DMS53 (cell line): Measurements from ENCODE around the gene RCL1.

Experiments
- DNase-seq: peaks from one replicate; lab custom pipeline; 2025; lab: John Stamatoyannopoulos, UW

Gene RCL1

DNA sequence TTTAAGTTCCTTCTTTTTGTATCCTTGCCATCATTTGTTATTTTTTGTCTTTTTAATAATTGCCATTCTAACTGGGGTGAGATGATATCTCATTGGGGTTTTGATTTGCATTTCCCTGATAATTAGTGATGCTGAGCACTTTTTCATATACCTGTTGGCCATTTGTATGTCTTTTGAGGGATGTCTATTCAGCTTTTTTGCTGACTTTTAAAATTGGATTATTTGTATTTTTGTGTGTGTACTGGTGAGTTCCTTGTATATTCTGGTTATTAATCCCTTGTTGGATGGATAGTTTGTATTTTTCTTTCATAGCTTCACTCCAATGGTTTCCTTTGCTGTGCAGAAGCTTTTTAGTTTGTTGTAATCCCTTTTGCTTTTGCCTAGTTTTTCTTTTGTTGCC lies 19.1 kb downstream of the RCL1 start:
- no peak for DNase-seq

DNA sequence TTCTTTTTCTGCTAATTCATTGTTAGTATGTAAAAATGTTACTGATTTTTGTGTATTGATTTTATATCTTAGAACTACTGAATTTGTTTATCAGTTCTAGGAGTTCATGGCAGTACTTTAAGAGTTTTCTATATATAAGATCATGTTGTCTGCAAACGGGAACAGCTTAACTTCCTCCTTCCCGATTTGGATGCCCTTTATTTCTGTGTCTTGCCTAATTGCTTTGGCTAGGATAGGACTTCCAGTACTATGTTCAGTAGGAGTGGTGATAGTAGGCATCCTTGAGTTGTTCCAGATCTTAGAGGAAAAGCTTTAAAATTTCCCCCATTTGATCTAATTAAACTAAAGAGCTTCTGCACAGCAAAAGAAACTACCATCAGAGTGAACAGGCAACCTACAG lies 20.1 kb downstream of the RCL1 start:
- no peak for DNase-seq

GRCh38 chr9:4814913-4815312 lies 22.2 kb downstream of the RCL1 start:
- DNase-seq, result no peak

DNA sequence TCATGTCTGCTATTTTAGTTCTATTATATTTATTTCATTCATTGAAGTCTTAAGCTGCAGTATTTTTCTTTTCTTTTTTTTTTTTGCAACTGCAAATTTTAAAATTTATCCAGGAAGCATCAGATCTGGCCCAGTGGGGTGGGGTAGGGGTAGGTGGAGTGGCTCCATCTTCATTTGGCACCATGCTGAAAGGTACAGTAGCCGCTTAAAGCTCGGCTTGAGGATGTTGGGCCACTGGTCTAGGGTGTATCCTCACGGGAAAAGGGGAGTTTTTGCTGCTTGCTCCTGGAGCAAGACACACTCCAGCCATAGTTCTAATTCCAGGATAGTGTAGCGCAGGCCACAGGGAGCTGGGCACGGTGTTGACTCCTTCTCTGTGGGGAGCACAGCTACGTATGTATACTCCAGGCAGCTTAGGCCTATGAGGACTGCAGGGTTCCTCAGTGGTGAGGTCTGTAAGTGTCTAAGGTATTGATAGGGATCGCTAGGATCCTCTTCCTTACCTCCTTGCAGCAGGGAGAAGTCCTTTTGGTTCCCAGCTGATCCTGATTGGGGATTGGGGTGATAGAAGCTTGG lies 22.7 kb downstream of the RCL1 start:
- no peak for DNase-seq

DNA sequence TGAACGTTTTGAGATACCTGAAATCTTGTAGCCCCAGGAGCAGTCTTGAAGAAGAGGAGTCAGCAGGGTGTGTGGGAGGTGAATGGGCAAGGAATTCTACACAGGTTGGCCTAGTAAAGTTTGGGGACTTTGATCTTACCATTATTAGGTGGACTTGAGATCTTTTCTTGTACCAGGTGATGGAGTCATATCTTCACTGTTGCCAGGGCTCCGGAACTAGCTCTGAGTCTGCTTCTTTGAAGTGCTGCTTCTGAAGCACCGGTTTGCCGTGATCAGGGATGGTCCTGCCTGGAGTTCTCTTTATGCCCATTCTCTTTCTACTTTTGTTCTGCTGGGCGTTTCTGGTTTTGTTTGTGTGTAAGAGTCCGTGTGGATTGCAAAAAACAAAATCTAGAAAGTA lies 27.4 kb downstream of the RCL1 start:
- no peak for DNase-seq

DNA sequence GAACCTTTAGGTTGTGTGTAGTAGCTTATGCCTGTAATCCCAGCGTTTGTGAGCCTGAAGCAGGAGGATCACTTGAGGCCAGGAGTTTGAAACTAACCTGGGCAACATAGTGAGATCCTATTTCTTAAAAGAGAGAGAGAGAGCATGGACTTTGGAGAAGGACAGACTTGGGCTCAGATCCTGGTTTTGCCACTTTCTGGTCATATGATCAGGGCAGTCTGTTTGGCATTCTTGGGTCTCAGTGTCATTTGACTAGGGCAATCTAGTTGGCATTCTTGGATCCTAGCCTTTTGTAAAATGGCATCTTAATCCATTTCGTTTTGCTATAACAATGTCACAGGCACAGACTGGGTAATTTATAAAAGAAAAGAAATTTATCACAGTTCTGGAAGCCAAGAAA lies 28.4 kb downstream of the RCL1 start:
- DNase-seq, result no peak

DNA sequence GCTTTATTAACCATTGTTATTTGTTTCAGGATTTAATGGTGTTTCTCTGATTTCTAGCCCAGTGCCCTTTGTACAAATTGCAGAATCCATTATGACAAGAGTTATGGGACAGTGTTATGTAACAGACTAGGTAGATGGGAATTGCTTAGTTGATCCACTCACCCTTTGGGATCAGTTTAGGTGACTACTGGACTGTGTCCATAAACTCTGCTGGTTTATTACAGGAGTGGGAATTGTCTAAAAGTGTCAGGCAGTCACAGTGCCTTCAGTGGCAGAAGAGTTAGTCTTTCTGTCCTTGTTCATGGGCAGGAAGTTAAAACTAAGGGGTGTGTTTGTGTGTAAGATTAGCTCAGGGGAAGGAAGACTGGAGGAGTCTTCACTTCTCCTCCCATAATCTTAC lies 29.3 kb downstream of the RCL1 start:
- DNase-seq, result no peak

- no peak for DNase-seq
These were observed 33.8 kb downstream of the RCL1 start for GRCh38 chr9:4826417-4827166.

- no peak for DNase-seq
These were observed 34.5 kb downstream of the RCL1 start for GRCh38 chr9:4827224-4827623.

DNA sequence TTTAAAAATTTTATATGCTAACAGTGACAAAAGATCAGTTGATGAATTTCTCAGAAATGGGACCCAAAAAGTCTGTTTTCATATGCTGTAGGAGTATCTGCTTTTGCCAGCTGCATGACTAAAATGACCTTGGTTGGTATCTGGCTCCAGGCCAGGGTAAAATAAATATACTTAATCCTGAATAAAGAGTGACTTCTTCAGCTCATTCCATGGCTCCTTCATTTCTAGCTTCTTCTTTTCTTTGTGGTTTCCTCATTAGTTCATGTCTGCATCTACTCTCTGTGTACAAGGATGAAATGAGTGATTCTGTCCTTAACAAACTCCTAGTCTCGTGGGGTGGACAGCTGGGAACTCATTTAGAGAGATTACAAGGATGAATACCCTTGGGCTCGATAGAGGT lies 36.0 kb downstream of the RCL1 start:
- peak; percentile 7 for DNase-seq

- no peak for DNase-seq
These were observed 37.2 kb downstream of the RCL1 start for GRCh38 chr9:4829969-4830368.

GRCh38 chr9:4830699-4831098 lies 38.0 kb downstream of the RCL1 start:
- DNase-seq, result no peak

- DNase-seq, result no peak
These were observed 38.4 kb downstream of the RCL1 start for GRCh38 chr9:4831119-4831518.

GRCh38 chr9:4831944-4832343 lies 39.2 kb downstream of the RCL1 start:
- DNase-seq, result no peak

DNA sequence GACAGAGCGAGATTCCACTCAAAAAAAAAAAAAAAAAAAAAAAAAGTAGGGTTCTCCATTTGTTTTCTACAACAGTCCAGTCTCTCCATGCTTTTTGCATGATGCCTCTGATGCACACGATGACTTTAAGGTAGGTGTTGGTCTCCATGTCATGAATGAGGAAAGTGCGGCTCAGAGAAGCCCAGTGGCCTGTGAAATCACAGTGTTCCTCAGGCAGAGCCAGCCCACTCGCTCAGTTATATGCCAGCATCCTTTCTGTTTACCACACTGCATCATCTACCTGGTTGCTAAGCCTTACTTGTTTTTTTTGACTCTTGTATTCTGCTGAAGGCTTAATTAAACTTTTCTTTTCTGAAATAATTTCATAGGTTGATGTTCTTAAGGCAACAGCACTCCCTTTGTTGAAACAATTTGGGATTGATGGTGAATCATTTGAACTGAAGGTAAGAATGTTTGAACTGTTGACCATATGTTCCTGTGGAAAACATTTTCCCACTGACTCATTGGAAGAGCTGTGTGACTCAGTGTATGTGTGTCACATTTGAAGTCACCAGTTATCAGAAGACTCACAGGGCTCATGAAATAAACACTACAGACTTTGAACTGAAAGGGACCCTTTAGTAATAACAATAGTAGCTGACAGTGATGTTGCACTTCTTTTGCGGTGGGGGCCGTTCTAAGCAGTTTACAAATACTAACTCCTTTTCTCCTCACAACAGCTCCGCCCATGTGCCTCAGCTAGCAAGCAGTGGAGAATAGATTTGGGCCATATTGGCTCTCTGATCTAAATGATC lies 40.2 kb downstream of the RCL1 start:
- DNase-seq, result peak; percentile 35

GRCh38 chr9:4833781-4834560 lies 41.2 kb downstream of the RCL1 start:
- DNase-seq, result no peak

DNA sequence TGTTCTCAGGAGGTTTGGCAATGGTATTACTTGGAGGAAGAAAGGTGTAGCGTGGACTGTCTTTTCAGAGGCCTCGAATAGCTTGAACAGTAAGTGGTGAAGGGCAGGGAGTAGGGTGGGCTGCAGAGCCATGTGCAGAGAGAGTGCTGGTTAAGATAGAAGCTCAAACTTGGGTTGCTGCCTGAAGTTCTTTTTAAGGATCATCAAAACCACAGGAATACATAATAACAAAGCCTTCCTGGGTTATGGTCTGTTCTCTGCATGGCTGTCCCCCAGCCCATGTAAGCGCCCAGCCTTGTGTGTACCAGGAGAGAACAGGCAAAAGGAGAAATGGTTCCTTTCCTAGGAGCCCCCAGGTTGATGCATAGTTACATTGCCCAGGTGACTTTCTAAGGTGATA lies 43.9 kb downstream of the RCL1 start:
- no peak for DNase-seq

- DNase-seq, result no peak
These were observed 44.8 kb downstream of the RCL1 start for GRCh38 chr9:4837261-4838188.

DNA sequence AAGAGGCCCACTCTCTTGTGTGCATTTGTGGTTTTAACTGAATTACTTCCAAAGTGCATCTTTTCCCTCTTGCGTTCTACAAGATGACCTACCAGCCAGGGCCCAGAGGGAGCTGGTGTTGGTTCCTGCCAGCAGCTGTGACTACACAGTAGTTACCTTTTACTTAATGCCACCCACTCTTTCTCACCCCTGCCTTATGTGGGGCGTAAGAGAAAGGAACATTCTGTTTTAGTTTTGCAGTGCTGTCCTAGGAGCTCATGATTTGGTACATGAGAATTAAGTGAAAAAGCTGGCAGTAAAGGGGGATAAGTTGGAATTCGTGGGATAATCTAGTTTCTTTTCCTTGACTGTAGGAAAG lies 45.4 kb downstream of the RCL1 start:
- DNase-seq, result no peak

DNA sequence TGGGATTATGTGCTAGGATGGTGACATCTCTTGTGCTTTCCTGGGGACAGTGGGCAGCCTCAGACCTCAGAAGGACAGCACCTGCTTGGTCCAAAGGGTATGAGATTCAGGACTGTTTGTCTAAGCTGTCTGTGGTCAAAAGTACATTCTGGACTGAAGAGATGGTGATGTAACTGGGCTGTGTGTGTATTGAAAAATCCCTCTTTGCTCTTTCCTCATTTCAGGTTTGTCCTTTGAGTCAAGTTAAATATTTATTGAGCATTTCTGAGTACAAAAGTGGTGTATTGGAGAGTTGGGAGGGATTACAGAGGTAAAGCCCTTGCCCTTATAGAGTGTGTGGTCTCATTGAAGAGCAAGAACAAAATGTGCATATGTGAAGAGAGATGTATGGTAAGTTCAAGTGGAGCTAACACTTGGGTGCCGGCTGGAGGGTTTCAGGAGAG lies 46.7 kb downstream of the RCL1 start:
- DNase-seq, result peak; percentile 3

- DNase-seq, result no peak
These were observed 47.3 kb downstream of the RCL1 start for GRCh38 chr9:4840018-4840417.
